Measurements from ENCODE around the gene RAG1. TPM values are rescaled to one million over a fixed set of nuclear protein-coding genes. Genes with fewer than 3 reads are reported as not detected.

The RAG1 gene
- polyA plus RNA-seq, 3 donors: 0.69 TPM; not detected in 2

DNA sequence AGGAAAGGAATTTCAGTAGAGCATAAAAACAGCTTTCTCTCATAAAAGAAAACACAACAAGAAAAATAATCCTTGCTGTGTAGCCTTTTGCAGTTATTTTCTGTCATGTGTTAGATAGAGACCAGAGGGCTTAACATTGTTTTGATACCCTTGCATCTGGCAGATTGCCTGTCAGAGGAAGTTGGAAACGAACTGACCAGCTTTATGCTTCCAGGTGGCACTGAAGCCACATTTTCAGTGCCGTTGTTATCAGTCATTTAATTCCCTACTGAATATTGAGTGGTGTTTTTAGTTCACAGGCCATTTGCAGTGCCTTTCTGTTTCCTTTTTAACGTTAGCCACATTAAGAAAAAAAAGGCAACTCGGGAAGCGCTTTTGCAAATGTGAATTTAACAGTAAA lies 51.7 kb downstream of the RAG1 start:
- H4K20me1 ChIP-seq (ENCODE audit: insufficient read depth, low read length): no peaks in the 10 kb centered on the region
- H3K36me3 ChIP-seq (replicated peaks in 1 of 2; ENCODE audit: control insufficient read depth in 1 of 2, insufficient read depth in 2 of 2, low read length in 2 of 2): no peaks in the 10 kb centered on the region
- H3K79me2 ChIP-seq (ENCODE audit: insufficient read depth, low read length): no peaks in the 10 kb centered on the region
- H2AFZ ChIP-seq (ENCODE audit: insufficient read depth, low read depth, low read length, poor library complexity, severe bottlenecking): no peak overlapping the region
- peaks cover 0 to 2% (median 0%) of the 10 kb centered on the region in 7 donors for H3K9me3 Mint-ChIP-seq
- H3K27me3 ChIP-seq (ENCODE audit: control insufficient read depth in 2 of 2, insufficient read depth in 2 of 2, low read length in 2 of 2): no peaks in the 10 kb centered on the region
- no peaks in the 10 kb centered on the region for H3K36me3 Mint-ChIP-seq
- TF ChIP-seq, protein P1, sequence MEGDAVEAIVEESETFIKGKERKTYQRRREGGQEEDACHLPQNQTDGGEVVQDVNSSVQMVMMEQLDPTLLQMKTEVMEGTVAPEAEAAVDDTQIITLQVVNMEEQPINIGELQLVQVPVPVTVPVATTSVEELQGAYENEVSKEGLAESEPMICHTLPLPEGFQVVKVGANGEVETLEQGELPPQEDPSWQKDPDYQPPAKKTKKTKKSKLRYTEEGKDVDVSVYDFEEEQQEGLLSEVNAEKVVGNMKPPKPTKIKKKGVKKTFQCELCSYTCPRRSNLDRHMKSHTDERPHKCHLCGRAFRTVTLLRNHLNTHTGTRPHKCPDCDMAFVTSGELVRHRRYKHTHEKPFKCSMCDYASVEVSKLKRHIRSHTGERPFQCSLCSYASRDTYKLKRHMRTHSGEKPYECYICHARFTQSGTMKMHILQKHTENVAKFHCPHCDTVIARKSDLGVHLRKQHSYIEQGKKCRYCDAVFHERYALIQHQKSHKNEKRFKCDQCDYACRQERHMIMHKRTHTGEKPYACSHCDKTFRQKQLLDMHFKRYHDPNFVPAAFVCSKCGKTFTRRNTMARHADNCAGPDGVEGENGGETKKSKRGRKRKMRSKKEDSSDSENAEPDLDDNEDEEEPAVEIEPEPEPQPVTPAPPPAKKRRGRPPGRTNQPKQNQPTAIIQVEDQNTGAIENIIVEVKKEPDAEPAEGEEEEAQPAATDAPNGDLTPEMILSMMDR (IDR thresholded peaks at IDR 0.05): no peak
- DNase-seq: no peak
- H3K4me1 Mint-ChIP-seq: peaks cover 18% of the 10 kb centered on the region
- no peak overlapping the region for H3K9ac ChIP-seq (ENCODE audit: insufficient read depth, low read length, poor library complexity, severe bottlenecking)
- peak overlapping the region; percentile 24 for H3K4me2 ChIP-seq (replicated peaks; ENCODE audit: extremely low read depth, low read length, poor library complexity, severe bottlenecking)
- no peaks in the 10 kb centered on the region for H3K27me3 Mint-ChIP-seq (ENCODE audit: low read depth in 3 of 3)
- no peaks in the 10 kb centered on the region for H3K9me3 ChIP-seq (replicated peaks in 1 of 2; ENCODE audit: control insufficient read depth in 1 of 2, insufficient read depth in 1 of 2, low read length in 2 of 2)
- intact Hi-C loops (cut with micrococcal nuclease): no loop called here
- peak overlapping the region in 1 of 2 donors; percentile 28 for H3K4me3 Mint-ChIP-seq
- no peak overlapping the region for H3K4me3 ChIP-seq (replicated peaks in 1 of 3; ENCODE audit: low read depth in 2 of 3, low read length in 3 of 3)
- H3K4me1 ChIP-seq (ENCODE audit: control insufficient read depth in 1 of 2, insufficient read depth in 2 of 2, low read length in 2 of 2): peaks cover 6 to 10% of the 10 kb centered on the region in 2 donors
- WGBS (ENCODE audit: insufficient coverage): 0% methylated on average over 1 of the region's 5 CpGs
- no peak overlapping the region for H3K27ac Mint-ChIP-seq
- no peak overlapping the region for H3K27ac ChIP-seq (ENCODE audit: low read depth in 1 of 2, low read length in 2 of 2)

DNA sequence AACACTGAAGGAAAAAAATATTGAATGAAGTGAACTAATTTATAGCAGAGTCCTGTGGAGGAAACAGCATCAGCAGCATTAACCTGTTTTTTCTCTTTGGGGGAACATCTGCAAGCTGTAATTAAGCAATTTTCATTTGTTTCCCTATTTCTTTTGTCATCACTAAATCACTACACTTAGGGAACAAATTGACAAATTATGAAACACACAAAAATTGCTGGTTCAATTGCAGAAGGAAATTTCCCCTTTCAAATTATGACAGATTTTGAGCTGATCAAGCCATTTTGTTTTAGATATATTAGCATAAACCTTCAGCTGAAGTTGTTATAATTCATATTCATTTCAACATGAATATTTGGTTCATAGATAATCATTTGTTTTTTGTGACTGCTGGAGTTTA lies 52.4 kb downstream of the RAG1 start:
- H3K27me3 Mint-ChIP-seq (ENCODE audit: low read depth in 3 of 3): no peaks in the 10 kb centered on the region
- H3K9me3 ChIP-seq (replicated peaks in 1 of 2; ENCODE audit: control insufficient read depth in 1 of 2, insufficient read depth in 1 of 2, low read length in 2 of 2): no peaks in the 10 kb centered on the region
- H3K27ac ChIP-seq (ENCODE audit: low read depth in 1 of 2, low read length in 2 of 2): no peak overlapping the region
- H3K79me2 ChIP-seq (ENCODE audit: insufficient read depth, low read length): no peaks in the 10 kb centered on the region
- H3K27ac Mint-ChIP-seq: no peak overlapping the region
- H3K27me3 ChIP-seq (ENCODE audit: control insufficient read depth in 2 of 2, insufficient read depth in 2 of 2, low read length in 2 of 2): no peaks in the 10 kb centered on the region
- no peak overlapping the region for H3K4me3 ChIP-seq (replicated peaks in 1 of 3; ENCODE audit: low read depth in 2 of 3, low read length in 3 of 3)
- peaks cover 6 to 10% of the 10 kb centered on the region in 2 donors for H3K4me1 ChIP-seq (ENCODE audit: control insufficient read depth in 1 of 2, insufficient read depth in 2 of 2, low read length in 2 of 2)
- no peaks in the 10 kb centered on the region for H3K36me3 ChIP-seq (replicated peaks in 1 of 2; ENCODE audit: control insufficient read depth in 1 of 2, insufficient read depth in 2 of 2, low read length in 2 of 2)
- peaks cover 18% of the 10 kb centered on the region for H3K4me1 Mint-ChIP-seq
- intact Hi-C loops (cut with micrococcal nuclease): no loop called here
- H3K4me3 Mint-ChIP-seq: no peak overlapping the region
- H2AFZ ChIP-seq (ENCODE audit: insufficient read depth, low read depth, low read length, poor library complexity, severe bottlenecking): no peak overlapping the region
- TF ChIP-seq, protein P1 (IDR thresholded peaks at IDR 0.05): no peak
- H3K4me2 ChIP-seq (replicated peaks; ENCODE audit: extremely low read depth, low read length, poor library complexity, severe bottlenecking): no peak overlapping the region
- no peaks in the 10 kb centered on the region for H4K20me1 ChIP-seq (ENCODE audit: insufficient read depth, low read length)
- H3K9ac ChIP-seq (ENCODE audit: insufficient read depth, low read length, poor library complexity, severe bottlenecking): no peak overlapping the region
- H3K9me3 Mint-ChIP-seq: no peaks in the 10 kb centered on the region
- DNase-seq: no peak
- H3K36me3 Mint-ChIP-seq: no peaks in the 10 kb centered on the region

Measured in CD14-positive monocyte (primary cell).